Right ventricle myocardium inferior (tissue), 1 donor: ENCODE data around the gene GRK2. TPM values are rescaled to one million over a fixed set of nuclear protein-coding genes. Genes with fewer than 3 reads are reported as not detected.

ENCODE experiments used
- ATAC-seq: fragments of 200-7000 bp; cut with Tn5 transposase; one replicate; pipeline ENCODE4 v1.9.1; 2020; ENCODE audit warnings: mild to moderate bottlenecking, moderate library complexity
- DNase-seq: peaks from one replicate; pipeline ENCODE4 v3.0.0; 2021; ENCODE audit errors: missing footprints
- intact Hi-C: fragments of 100-400 bp; cut with DNase I; formaldehyde crosslinking; loops from one replicate; pipeline ENCODE4 v1.11.0; 2022
- total RNA-seq: library from RNA; stranded (reverse); fragmentation: NEBNext Ultra II Directional; extraction: Animal tissue kit (Norgen Biotek cat#: 25700); gene quantifications from one replicate; pipeline ENCODE4 v1.2.1, GENCODE V29; 2021
- donor health status: DM: no; HTN: yes; CAD: no; lungs with severe emphysema.

GRK2 gene
- total RNA-seq, 1 donor from 2014 or later: 54.1 TPM

GRCh38 chr11:67251841-67252240, 14.4 kb upstream of the GRK2 start:
- intact Hi-C loops: no loop called here
- no peak for DNase-seq
- no peak for ATAC-seq

GRCh38 chr11:67252831-67253239, 13.4 kb upstream of the GRK2 start:
- ATAC-seq (peak; percentile 62), DNase-seq (no peak)
- intact Hi-C loops: no loop called here

GRCh38 chr11:67253872-67254624, 12.2 kb upstream of the GRK2 start:
- ATAC-seq (no peak), DNase-seq (no peak)
- intact Hi-C loops: no loop called here

DNA sequence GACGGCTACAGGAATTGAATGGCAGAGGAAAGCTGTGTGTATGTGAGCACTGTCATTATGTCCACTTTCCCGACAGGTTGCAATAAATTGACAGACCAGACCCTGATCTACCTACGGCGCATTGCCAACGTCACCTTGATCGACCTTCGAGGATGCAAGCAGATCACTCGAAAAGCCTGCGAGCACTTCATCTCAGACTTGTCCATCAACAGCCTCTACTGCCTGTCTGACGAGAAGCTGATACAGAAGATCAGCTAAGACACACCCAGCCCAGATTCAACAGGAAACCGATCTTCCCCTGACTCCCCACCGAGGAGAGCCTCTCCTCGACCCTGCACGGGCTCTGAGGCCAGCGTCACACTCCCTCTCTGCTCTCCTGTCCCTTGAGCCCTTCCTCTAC, 11.5 kb upstream of the GRK2 start:
- intact Hi-C loops: no loop called here
- DNase-seq: no peak
- ATAC-seq: no peak

DNA sequence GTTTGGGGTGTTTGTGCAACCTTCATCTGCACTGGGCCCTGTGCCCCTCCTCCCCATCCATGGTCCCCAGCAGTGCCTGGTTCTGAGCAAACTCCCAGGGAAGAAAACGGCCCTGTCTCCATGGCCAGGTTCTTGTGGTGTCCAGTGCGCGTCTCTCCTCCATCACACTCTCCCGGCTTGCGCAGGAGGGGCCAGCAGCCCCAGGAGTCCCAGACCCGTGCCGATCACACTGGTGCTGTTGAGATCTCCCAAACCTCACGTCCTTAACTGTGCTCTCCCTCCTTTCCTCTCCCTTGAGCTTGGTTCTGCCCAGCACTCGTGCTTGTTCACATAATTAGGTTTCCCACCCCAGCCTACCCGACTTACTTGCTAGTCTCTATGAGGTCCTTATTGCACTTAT, 10.9 kb upstream of the GRK2 start:
- intact Hi-C loops: no loop called here
- no peak for DNase-seq
- no peak for ATAC-seq

GRCh38 chr11:67255864-67256263, 10.4 kb upstream of the GRK2 start:
- DNase-seq (no peak), ATAC-seq (no peak)
- intact Hi-C loops: no loop called here

GRCh38 chr11:67256477-67257135, 9.7 kb upstream of the GRK2 start:
- intact Hi-C loops: no loop called here
- ATAC-seq (no peak), DNase-seq (no peak)

- intact Hi-C loops: loop anchor here (5.0 kb wide), 1 partner anchor 122 kb away; no protein-coding TSS in a partner anchor
- DNase-seq: no peak
- no peak for ATAC-seq
Measured at GRCh38 chr11:67260406-67260805, 5.9 kb upstream of the GRK2 start.

DNA sequence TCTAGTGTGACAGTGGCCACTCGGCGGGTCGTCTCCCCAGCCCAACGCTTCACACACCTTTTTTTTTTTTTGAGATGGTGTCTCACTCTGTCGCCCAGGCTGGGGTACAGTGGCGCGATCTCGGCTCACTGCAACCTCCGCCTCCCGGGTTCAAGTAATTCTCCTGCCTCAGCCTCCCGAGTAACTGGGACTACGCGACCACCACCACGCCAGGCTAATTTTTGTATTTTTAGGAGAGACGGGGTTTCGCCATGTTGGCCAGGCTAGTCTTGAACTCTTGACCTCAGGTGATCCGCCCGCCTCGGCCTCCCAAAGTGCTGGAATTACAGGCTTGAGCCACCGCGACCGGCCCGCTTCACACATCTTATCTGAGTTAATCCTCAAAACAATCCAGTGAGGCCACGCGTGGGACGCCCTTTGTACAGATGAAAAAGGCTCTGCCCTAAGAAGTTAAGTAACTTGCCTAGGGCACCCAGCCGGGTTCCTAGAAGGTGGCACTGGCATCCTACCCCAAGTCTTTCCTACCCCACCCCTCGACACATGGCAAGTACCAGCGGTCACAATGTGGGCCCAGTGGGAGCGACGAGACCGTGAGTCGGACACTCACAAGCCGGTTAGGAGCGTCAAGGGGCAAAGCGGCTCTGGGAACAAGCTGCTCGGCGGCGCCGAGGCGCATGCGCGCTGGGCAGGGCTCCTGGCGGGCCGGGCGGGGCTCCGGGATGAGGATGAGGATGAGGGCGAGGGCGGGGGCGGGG, 5.2 kb upstream of the GRK2 start:
- ATAC-seq (peak; percentile 43), DNase-seq (peak; percentile 86)
- intact Hi-C loops: loop anchor here (5.0 kb wide), 1 partner anchor 121 kb away; no protein-coding TSS in a partner anchor

DNA sequence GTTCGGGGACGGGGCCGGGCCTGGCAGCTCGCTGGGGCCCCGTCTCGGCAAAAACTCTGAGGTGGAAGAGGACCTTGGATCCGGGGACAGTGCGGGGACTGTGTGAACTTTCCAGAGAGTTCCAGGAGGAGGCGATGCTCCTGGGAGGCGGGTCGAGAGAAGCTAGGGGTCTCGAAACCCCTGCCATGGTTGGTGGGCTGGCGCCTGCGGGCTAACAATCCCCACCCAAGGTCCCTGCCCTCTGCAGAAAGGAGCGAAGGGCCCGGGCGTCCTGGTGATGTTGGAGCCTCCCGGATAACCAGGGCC, 4.7 kb upstream of the GRK2 start:
- intact Hi-C loops: loop anchor here (5.0 kb wide), 1 partner anchor 121 kb away; no protein-coding TSS in a partner anchor
- ATAC-seq (no peak), DNase-seq (no peak)

GRCh38 chr11:67261946-67262681, 4.2 kb upstream of the GRK2 start:
- DNase-seq: no peak
- intact Hi-C loops: loop anchor here (1.0 to 5.0 kb wide), 2 partner anchors 55 to 120 kb away; no protein-coding TSS in a partner anchor

DNA sequence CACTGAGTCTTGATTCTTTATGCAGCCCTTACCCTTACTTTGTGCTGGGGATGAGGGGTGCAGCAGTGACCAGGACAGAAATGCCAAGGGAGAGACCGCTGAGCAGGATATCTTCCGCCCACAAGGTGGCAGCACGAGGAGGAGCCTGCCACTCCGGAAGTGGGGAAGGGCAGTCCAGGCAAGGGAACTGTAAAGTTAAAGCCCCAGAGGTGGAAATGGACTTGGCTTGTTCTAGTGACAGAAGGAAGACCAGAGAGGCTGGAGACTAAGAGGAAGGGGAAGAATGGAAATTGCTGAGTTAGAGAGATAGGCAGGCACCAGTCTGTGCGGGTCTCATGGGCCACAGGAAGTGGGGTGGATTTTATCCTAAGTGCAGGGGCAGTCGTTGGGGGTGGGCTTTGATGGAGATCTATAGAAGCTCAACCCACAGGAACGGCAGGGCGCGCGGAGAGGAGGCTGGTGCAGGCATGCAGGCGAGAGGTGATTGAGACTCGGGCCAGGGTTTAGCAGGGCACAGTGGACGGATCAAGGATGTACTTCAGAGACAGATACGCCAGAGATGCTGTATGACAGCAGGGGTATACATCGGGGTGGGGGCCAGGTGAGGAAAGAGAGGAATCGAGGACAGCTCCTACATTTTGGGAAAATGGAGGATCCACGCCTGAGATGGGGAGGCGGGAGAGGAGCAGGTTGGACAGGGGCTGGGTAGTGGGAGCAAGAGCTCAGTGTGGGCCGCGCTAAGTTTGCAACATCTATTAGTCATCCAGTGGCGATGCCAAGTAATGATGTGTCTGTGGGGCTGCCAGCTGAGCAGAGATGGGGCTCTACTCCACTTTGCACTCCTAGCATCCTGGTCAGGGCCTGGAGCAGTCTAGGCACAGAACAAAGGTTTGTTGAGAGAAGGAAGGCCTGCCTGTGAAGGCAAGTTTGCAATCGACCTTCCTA, 3.3 kb upstream of the GRK2 start:
- intact Hi-C loops: loop anchor here (1.0 to 5.0 kb wide), 2 partner anchors 54 to 119 kb away; no protein-coding TSS in a partner anchor
- DNase-seq (peak; percentile 87), ATAC-seq (peak; percentile 72)

More at GRCh38 chr11:67261946-67262681, 4.2 kb upstream of the GRK2 start:
- no peak for ATAC-seq

DNA sequence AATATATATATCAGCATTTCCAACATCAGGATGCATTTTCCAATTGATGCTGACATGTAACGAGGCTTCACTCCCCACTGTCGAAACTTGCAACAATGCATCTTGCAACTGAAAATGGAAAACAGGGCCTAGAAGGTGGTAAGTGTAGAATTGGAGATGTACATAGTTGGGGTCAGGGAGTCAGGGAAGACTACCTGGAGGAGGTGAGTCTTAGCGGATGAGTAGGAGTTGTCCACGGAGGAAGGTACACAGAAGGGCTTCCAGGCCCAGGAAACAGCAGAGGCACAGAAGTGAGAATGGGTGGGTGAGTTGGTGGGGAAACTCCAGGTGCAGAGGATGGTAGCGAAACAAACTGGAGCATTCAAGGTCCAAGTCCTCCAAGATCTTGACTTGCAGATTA, 2.0 kb upstream of the GRK2 start:
- DNase-seq: no peak
- intact Hi-C loops: loop anchor here (5.0 kb wide), 1 partner anchor 118 kb away; no protein-coding TSS in a partner anchor
- ATAC-seq: no peak

DNA sequence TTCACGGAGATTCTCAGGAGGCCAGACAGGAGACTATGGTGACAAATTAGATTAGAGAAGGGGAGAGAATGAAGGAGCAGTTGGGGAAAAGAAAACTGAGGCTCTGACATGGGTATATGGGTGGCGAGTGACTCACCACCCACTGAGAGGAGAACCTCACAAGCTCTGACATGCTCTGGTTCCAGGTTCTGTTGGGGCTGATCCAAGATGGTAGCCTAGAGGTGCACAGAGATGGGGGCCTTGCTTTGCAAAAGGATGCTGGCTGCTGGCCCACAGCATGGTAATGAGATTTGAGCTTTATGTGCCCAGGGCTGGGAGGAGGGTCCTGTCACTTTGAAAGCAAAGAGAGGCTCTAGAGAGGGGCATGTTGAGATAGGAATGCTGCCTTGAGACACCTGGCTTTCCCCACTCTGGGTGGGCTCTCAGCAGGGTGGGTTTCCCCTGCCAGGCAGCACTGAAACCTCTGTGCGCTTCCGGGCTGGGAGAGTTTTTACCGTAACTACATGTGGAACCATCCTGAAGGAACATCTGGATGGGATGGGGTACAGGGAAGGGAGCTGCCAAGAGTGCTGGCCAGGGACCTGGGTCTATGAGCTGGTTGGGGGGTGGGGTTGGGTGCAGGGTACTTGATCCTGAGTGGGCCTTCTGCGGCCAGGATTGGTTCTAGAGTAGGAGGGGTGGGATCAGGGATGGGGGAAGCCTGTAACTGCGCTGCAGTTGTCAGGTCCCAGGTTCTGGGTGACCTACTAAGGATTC, 1.2 kb upstream of the GRK2 start:
- no peak for ATAC-seq

DNA sequence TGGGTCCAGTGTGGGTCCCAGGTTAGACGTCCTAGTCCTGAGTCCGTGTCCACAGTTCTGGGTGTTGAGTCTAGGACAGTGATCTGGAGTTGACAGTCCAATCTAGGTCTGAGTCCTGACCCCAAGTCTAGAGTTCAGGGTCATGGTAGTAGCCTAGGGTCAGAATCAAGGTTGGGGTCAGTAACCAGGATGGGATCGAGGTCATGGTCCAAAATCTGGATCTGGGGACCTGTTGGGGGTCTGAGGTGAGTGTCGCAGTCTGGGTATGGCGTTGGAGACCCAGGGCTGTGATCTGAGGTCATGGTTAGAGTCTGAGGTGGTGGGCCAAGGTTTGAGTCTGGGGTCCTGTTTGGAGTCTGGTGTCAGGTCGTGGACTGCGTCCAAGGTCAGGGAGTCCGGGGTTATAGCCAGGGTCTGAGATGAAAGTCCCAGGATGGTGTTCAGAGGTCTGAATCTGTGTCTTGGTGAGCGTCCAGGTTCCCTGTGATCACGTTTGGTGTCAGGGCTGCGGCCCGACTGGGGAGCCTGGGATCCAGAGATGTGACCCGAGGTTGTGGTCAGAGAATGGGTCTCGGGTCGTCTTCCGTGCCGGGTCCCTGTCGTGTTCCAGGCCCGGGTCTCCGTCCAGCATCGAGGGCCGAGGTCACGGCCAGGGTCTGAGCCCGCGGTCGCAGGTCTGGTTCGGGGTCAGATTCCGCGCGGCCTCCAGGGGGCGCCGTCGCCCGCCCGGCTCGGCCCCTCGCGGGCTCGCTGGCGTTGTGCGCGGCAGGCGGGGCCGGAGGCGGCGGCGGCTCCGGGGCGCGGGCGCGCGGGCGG, 432 bp upstream of the GRK2 start:
- peak; percentile 60 for ATAC-seq
- intact Hi-C loops: loop anchor here (1.0 to 2.0 kb wide), 2 partner anchors 23 to 51 kb away; partner anchors contain the start of gene ANKRD13D

More for the DNA sequence above, 1.2 kb upstream of the GRK2 start:
- DNase-seq: no peak
- intact Hi-C loops: loop anchor here (5.0 kb wide), 1 partner anchor 117 kb away; no protein-coding TSS in a partner anchor

More for the DNA sequence above, 432 bp upstream of the GRK2 start:
- peak; percentile 92 for DNase-seq
